GM12891 (cell line): ENCODE measurements around the gene CAPN5.

Source experiments
- DNase-seq: peaks from one replicate; pipeline ENCODE4 v3.0.0; 2011; ENCODE audit warnings: low spot score; ENCODE audit not compliant: insufficient read length
- FAIRE-seq: peaks from 2 replicates; lab custom pipeline; 2011; peaks lifted over from hg19 to GRCh38; lab: Jason Lieb, UNC
- PAX5 ChIP-seq: IDR thresholded peaks from 2 replicates; pipeline ENCODE4 v1.6.1; 2011; ENCODE audit warnings: low read length, moderate library complexity, mild to moderate bottlenecking; ENCODE audit not compliant: insufficient read depth, severe bottlenecking
- POLR2A ChIP-seq: IDR thresholded peaks from 2 replicates; pipeline ENCODE4 v1.6.1; 2011; ENCODE audit warnings: low read depth, low read length, control low read depth
- POLR2AphosphoS5 ChIP-seq: IDR thresholded peaks from 2 replicates; pipeline ENCODE4 v1.6.1; 2011; ENCODE audit warnings: low read depth, low read length, control low read depth
- POU2F2 ChIP-seq: IDR thresholded peaks from 2 replicates; pipeline ENCODE4 v1.6.1; 2011; ENCODE audit warnings: low read depth, mild to moderate bottlenecking, control low read depth, low read length, moderate library complexity
- SPI1 ChIP-seq: IDR thresholded peaks from 2 replicates; pipeline ENCODE4 v1.6.1; 2011; ENCODE audit warnings: low read depth, low read length, control low read depth
- TAF1 ChIP-seq: IDR thresholded peaks from 2 replicates; pipeline ENCODE4 v1.6.1; 2011; ENCODE audit warnings: low read depth, low read length, control low read depth

The CAPN5 gene

GRCh38 chr11:77171885-77172665 lies 105.3 kb downstream of the CAPN5 start:
- DNase-seq (no peak), FAIRE-seq (no peak)
- TF ChIP-seq TAF1 (no peak), PAX5 (no peak), POU2F2 (no peak), POLR2AphosphoS5 (no peak), POLR2A (no peak), SPI1 (no peak)

GRCh38 chr11:77172666-77172982 lies 105.9 kb downstream of the CAPN5 start:
- no peak for FAIRE-seq
- DNase-seq: no peak
- TF ChIP-seq TAF1: no peak
- TF ChIP-seq POLR2AphosphoS5: no peak
- TF ChIP-seq PAX5: no peak
- TF ChIP-seq POLR2A: no peak
- TF ChIP-seq SPI1: no peak
- no peak for TF ChIP-seq POU2F2

GRCh38 chr11:77173494-77173893 lies 106.7 kb downstream of the CAPN5 start:
- no peak for FAIRE-seq
- no peak for DNase-seq
- TF ChIP-seq POLR2A: no peak

- FAIRE-seq (no peak), DNase-seq (no peak)
- TF ChIP-seq PAX5: no peak
- no peak for TF ChIP-seq SPI1
- TF ChIP-seq POU2F2: no peak
- TF ChIP-seq POLR2AphosphoS5: no peak
- no peak for TF ChIP-seq TAF1
- TF ChIP-seq POLR2A: no peak
Measured at GRCh38 chr11:77174559-77174958, 107.8 kb downstream of the CAPN5 start.

GRCh38 chr11:77175021-77175842 lies 108.5 kb downstream of the CAPN5 start:
- TF ChIP-seq POU2F2: no peak
- TF ChIP-seq POLR2A: no peak
- no peak for TF ChIP-seq SPI1
- TF ChIP-seq TAF1: no peak
- TF ChIP-seq PAX5: no peak
- no peak for TF ChIP-seq POLR2AphosphoS5
- no peak for DNase-seq
- FAIRE-seq: no peak
